ENCODE measurements around the gene BRD3.
A peak's percentile ranks its signal among the peaks of the same experiment; 100 is the strongest.

The BRD3 gene

GRCh38 chr9:134035041-134036039 is 32.5 kb downstream of the BRD3 start:
- DNase-seq: no peak

- DNase-seq: no peak
Observed at GRCh38 chr9:134034215-134035040, 33.4 kb downstream of the BRD3 start.

GRCh38 chr9:134033516-134034214 is 34.2 kb downstream of the BRD3 start:
- no peak for DNase-seq

GRCh38 chr9:134032456-134033222 is 35.2 kb downstream of the BRD3 start:
- no peak for DNase-seq

- DNase-seq: no peak
Observed at GRCh38 chr9:134031783-134032182, 36.0 kb downstream of the BRD3 start.

- DNase-seq: no peak
Observed at GRCh38 chr9:134030821-134031470, 36.9 kb downstream of the BRD3 start.

- DNase-seq: no peak
Observed at GRCh38 chr9:134029248-134030226, 38.3 kb downstream of the BRD3 start.

- no peak for DNase-seq
Observed at GRCh38 chr9:134028575-134029247, 39.1 kb downstream of the BRD3 start.

GRCh38 chr9:134028076-134028475 is 39.8 kb downstream of the BRD3 start:
- no peak for DNase-seq

GRCh38 chr9:134027561-134027960 is 40.3 kb downstream of the BRD3 start:
- DNase-seq: no peak

- DNase-seq: no peak
Observed at GRCh38 chr9:134026981-134027380, 40.8 kb downstream of the BRD3 start.

- no peak for DNase-seq
Observed at GRCh38 chr9:134026581-134026980, 41.2 kb downstream of the BRD3 start.

- peak; percentile 39 for DNase-seq
Observed at GRCh38 chr9:134025606-134026541, 42.0 kb downstream of the BRD3 start.

GRCh38 chr9:134024828-134025605 is 42.8 kb downstream of the BRD3 start, which contains the start of gene BRD3OS:
TSS of gene BRD3OS (plus strand) at chr9:134025481. CDS start at chr9:134026748, 1,267 bp downstream.
- peak; percentile 98 for DNase-seq

- DNase-seq: no peak
Observed at GRCh38 chr9:134024214-134024792, 43.5 kb downstream of the BRD3 start.

GRCh38 chr9:134014946-134015345 is 52.9 kb downstream of the BRD3 start:
- no peak for DNase-seq

- DNase-seq: no peak
Observed at GRCh38 chr9:134011401-134011800, 56.4 kb downstream of the BRD3 start.

Data from fibroblast of skin of back (primary cell).